Esophagus muscularis mucosa (tissue), 4 donors: ENCODE measurements around the gene PAX1. TPM values are rescaled to one million over a fixed set of nuclear protein-coding genes. Genes with fewer than 3 reads are reported as not detected.

Experiments used
- DNase-seq: peaks from one replicate; pipeline ENCODE4 v3.0.0-alpha.2; 2017; ENCODE audit errors: extremely low spot score
- H3K27ac ChIP-seq, 4 donors: fragments of 200-600 bp; sonication (generic); replicated peaks in 1 of 4; 1 replicate in 3 of 4; 2 replicates in 1 of 4; pipeline ENCODE4 v1.5.1; 2016 to 2019; ENCODE audit warnings: mild to moderate bottlenecking in 1 of 4
- H3K27me3 ChIP-seq, 4 donors: fragments of 200-600 bp; sonication (generic); one replicate each; pipeline versions ENCODE4 v1.5.1 to v1.6.0; 2016 to 2019
- H3K36me3 ChIP-seq, 4 donors: fragments of 200-600 bp; sonication (generic); one replicate each; pipeline ENCODE4 v1.5.1; 2016 to 2019
- H3K4me1 ChIP-seq, 4 donors: fragments of 200-600 bp; sonication (generic); one replicate each; pipeline ENCODE4 v1.5.1; 2016 to 2019
- H3K4me3 ChIP-seq, 4 donors: fragments of 200-600 bp; sonication (generic); 1 replicate in 2 of 4; 2 replicates in 2 of 4; pipeline ENCODE4 v1.5.1; 2016 to 2019; ENCODE audit warnings: mild to moderate bottlenecking in 4 of 4, moderate library complexity in 1 of 4
- H3K9me3 ChIP-seq, 4 donors: fragments of 200-600 bp; sonication (generic); 1 replicate in 3 of 4; 2 replicates in 1 of 4; pipeline ENCODE4 v1.5.1; 2016 to 2019
- EP300 ChIP-seq: sonication (generic); formaldehyde crosslinking; IDR thresholded peaks from one replicate; pipeline ENCODE4 v1.6.1; 2017; ENCODE audit warnings: antibody characterized with exemption
- POLR2A ChIP-seq: fragments of 450-650 bp; IDR thresholded peaks from one replicate; pipeline ENCODE4 v1.6.1; 2017; ENCODE audit warnings: antibody characterized with exemption, moderate library complexity, mild to moderate bottlenecking, low read depth
- POLR2AphosphoS5 ChIP-seq, 2 donors: sonication (generic); formaldehyde crosslinking; IDR thresholded peaks; one replicate each; pipeline ENCODE4 v1.6.1; 2017; ENCODE audit warnings: antibody characterized with exemption in 2 of 2
- WGBS: methylation state at CpG from one replicate; pipeline ENCODE4 v1.1.5; 2018; 5-methylcytosine and 5-hydroxymethylcytosine counted together
- intact Hi-C: fragments of 100-400 bp; cut with DNase I; formaldehyde crosslinking; loops from one replicate; pipeline ENCODE4 v1.15.1; 2023
- total RNA-seq, 4 donors: library from RNA; depleted of rRNA; stranded (reverse); fragments of >200 nt; gene quantifications; one replicate each; pipeline versions ENCODE4 v1.1.0 to v1.2.1, GENCODE V29; 2016
- TF ChIP-seq, protein P1 (sequence below), 3 experiments: fragments of 200-600 bp in 2 of 3; fragments of 450-650 bp in 1 of 3; sonication (generic) in 2 of 3; IDR thresholded peaks; one replicate each; pipeline ENCODE4 v1.5.1; 2017 to 2019; ENCODE audit warnings: antibody characterized with exemption in 3 of 3, mild to moderate bottlenecking in 2 of 3, moderate library complexity in 1 of 3

The PAX1 gene
- total RNA-seq, 4 donors from 2014 or later, result not detected

- no peaks in the 10 kb centered on the region for H3K9me3 ChIP-seq
- H3K27ac ChIP-seq, result no peak overlapping the region
- TF ChIP-seq POLR2AphosphoS5 (IDR thresholded peaks at IDR 0.05), result no peak
- TF ChIP-seq EP300, result no peak
- TF ChIP-seq, protein P1, sequence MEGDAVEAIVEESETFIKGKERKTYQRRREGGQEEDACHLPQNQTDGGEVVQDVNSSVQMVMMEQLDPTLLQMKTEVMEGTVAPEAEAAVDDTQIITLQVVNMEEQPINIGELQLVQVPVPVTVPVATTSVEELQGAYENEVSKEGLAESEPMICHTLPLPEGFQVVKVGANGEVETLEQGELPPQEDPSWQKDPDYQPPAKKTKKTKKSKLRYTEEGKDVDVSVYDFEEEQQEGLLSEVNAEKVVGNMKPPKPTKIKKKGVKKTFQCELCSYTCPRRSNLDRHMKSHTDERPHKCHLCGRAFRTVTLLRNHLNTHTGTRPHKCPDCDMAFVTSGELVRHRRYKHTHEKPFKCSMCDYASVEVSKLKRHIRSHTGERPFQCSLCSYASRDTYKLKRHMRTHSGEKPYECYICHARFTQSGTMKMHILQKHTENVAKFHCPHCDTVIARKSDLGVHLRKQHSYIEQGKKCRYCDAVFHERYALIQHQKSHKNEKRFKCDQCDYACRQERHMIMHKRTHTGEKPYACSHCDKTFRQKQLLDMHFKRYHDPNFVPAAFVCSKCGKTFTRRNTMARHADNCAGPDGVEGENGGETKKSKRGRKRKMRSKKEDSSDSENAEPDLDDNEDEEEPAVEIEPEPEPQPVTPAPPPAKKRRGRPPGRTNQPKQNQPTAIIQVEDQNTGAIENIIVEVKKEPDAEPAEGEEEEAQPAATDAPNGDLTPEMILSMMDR (IDR thresholded peaks at IDR 0.05), result no peak
- TF ChIP-seq POLR2A, result no peak
- H3K27me3 ChIP-seq, result peaks cover 0 to 99% (median 50%) of the 10 kb centered on the region in 4 donors
- 9% methylated on average over 8 of the region's 76 CpGs for WGBS
- H3K4me1 ChIP-seq, result peaks cover 9 to 42% (median 31%) of the 10 kb centered on the region in 4 donors
- intact Hi-C loops, result loop anchor here (10.0 kb wide), 1 partner anchor 1608 kb away; no protein-coding TSS in a partner anchor
- no peak overlapping the region for H3K4me3 ChIP-seq
- no peaks in the 10 kb centered on the region for H3K36me3 ChIP-seq
- no peak for DNase-seq
Observed at GRCh38 chr20:21706261-21707195, 1.1 kb downstream of the PAX1 start.

DNA sequence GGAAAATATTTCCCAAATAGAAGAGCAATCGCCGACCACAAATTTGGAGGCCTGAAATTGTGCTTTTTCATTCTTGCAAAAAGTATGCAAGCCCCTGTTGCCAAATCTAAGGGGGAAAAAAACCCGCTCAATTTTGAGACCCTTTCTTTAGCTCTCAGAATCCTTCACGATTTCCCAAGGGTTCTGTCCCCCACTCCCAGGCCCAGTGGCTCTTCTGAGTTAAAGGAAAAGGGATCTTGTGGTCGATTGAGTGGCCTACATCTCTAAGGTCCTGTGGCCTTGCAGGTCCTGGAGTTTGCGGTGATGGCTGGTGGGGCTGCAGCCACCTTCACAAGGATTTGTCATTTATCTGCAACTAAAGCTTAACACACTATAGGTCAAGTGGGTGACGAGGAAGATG is 1.8 kb downstream of the PAX1 start:
- TF ChIP-seq POLR2A, result no peak
- TF ChIP-seq EP300, result no peak
- TF ChIP-seq, protein P1 (IDR thresholded peaks at IDR 0.05), result no peak
- TF ChIP-seq POLR2AphosphoS5 (IDR thresholded peaks at IDR 0.05), result no peak
- H3K4me1 ChIP-seq, result peaks cover 9 to 37% (median 30%) of the 10 kb centered on the region in 4 donors
- no peak for DNase-seq
- no peak overlapping the region for H3K4me3 ChIP-seq
- no peaks in the 10 kb centered on the region for H3K9me3 ChIP-seq
- no peak overlapping the region for H3K27ac ChIP-seq
- whole genome bisulfite sequencing, result 16% methylated on average over 7 of the region's 7 CpGs
- H3K27me3 ChIP-seq, result peaks cover 0 to 99% (median 50%) of the 10 kb centered on the region in 4 donors
- intact Hi-C loops, result loop anchor here (10.0 kb wide), 1 partner anchor 1608 kb away; no protein-coding TSS in a partner anchor
- no peaks in the 10 kb centered on the region for H3K36me3 ChIP-seq

- WGBS, result 7% methylated on average over 12 of the region's 33 CpGs
- H3K36me3 ChIP-seq, result no peaks in the 10 kb centered on the region
- peaks cover 3 to 28% (median 23%) of the 10 kb centered on the region in 4 donors for H3K4me1 ChIP-seq
- no peaks in the 10 kb centered on the region for H3K9me3 ChIP-seq
- no peak for DNase-seq
- H3K27ac ChIP-seq, result no peak overlapping the region
- peaks cover 0 to 99% (median 49%) of the 10 kb centered on the region in 4 donors for H3K27me3 ChIP-seq
- intact Hi-C loops, result loop anchor here (10.0 kb wide), 1 partner anchor 1607 kb away; no protein-coding TSS in a partner anchor
- TF ChIP-seq, protein P1 (IDR thresholded peaks at IDR 0.05), result no peak
- TF ChIP-seq EP300, result no peak
- no peak for TF ChIP-seq POLR2AphosphoS5 (IDR thresholded peaks at IDR 0.05)
- no peak for TF ChIP-seq POLR2A
- H3K4me3 ChIP-seq, result no peak overlapping the region
Observed at GRCh38 chr20:21707999-21708737, 2.7 kb downstream of the PAX1 start.

DNA sequence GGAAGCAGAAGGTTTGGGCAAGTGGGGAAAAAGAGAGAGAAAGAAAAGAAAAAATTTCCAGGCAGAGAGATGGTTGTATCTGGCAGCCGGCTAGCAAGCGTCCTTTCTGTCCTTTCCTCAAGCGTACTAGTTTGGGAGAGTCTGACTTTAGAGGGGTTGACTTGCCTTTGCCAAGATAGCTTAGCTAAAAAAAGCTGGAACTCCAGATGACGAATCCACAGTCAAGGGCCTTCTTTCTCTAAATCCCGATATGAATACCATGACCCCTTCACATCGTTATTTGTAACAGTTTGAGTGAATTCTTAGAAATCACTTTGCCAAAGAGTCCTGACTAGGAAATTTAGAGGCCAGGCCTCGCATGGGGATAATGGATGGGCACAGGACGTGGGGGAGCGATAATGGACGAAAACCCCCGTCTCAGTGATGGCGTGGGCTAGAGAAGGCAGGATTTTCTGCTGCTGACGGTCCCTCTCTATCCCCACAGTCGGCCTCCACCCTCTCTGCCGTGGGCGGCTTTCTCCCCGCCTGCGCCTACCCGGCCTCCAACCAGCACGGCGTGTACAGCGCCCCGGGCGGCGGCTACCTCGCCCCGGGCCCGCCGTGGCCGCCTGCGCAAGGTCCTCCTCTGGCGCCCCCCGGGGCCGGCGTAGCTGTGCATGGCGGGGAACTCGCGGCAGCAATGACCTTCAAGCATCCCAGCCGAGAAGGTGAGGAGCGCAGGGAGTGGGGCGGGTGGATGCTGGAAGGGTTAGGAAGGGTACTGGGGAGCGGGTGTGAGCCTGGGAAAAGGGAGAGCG is 3.5 kb downstream of the PAX1 start:
- no peak for TF ChIP-seq EP300
- H3K27ac ChIP-seq, result no peak overlapping the region
- H3K27me3 ChIP-seq, result peaks cover 0 to 99% (median 46%) of the 10 kb centered on the region in 4 donors
- 11% methylated on average over 14 of the region's 43 CpGs for WGBS
- peaks cover 0 to 28% (median 20%) of the 10 kb centered on the region in 4 donors for H3K4me1 ChIP-seq
- H3K9me3 ChIP-seq, result no peaks in the 10 kb centered on the region
- intact Hi-C loops, result loop anchor here (10.0 kb wide), 1 partner anchor 1606 kb away; no protein-coding TSS in a partner anchor
- H3K36me3 ChIP-seq, result no peaks in the 10 kb centered on the region
- H3K4me3 ChIP-seq, result no peak overlapping the region
- DNase-seq, result no peak
